Mesenchymal stem cell (in vitro differentiated cells and primary cell): Measurements from ENCODE around the gene LRRC47.

ENCODE experiments used
- DNase-seq: peaks from one replicate; pipeline ENCODE4 v3.0.0-alpha.2; 2013
- H2AFZ ChIP-seq: one replicate; pipeline ENCODE4 v1.6.1; 2013; ENCODE audit warnings: low read depth, mild to moderate bottlenecking, control low read depth, inconsistent platforms, low read length, moderate library complexity
- H2AK5ac ChIP-seq: 2 replicates; pipeline ENCODE4 v1.6.1; 2013; ENCODE audit warnings: low read length, moderate library complexity, mild to moderate bottlenecking, inconsistent platforms; ENCODE audit not compliant: severe bottlenecking
- H2BK120ac ChIP-seq: one replicate; pipeline ENCODE4 v1.6.1; 2013; ENCODE audit warnings: low read depth, mild to moderate bottlenecking, inconsistent platforms, low read length, moderate library complexity
- H2BK12ac ChIP-seq, 2 experiments: one replicate each; pipeline ENCODE4 v1.6.1; 2013; ENCODE audit warnings: inconsistent platforms in 2 of 2, low read length in 2 of 2, mild to moderate bottlenecking in 2 of 2, moderate library complexity in 2 of 2, control low read depth in 1 of 2
- H2BK15ac ChIP-seq: one replicate; pipeline ENCODE4 v1.6.1; 2013; ENCODE audit warnings: mild to moderate bottlenecking, low read depth, inconsistent platforms; ENCODE audit not compliant: poor library complexity, severe bottlenecking
- H2BK5ac ChIP-seq: 2 replicates; pipeline ENCODE4 v1.6.1; 2013; ENCODE audit warnings: low read depth, mild to moderate bottlenecking, low read length, control low read depth, inconsistent platforms; ENCODE audit not compliant: poor library complexity, severe bottlenecking
- H3K14ac ChIP-seq, 2 experiments: one replicate each; pipeline ENCODE4 v1.6.1; 2013; ENCODE audit warnings: inconsistent platforms in 2 of 2, low read length in 2 of 2, control low read depth in 1 of 2, mild to moderate bottlenecking in 1 of 2, moderate library complexity in 1 of 2
- H3K18ac ChIP-seq, 2 experiments: one replicate each; pipeline ENCODE4 v1.6.1; 2013; ENCODE audit warnings: inconsistent platforms in 2 of 2, low read length in 2 of 2, control low read depth in 1 of 2, low read depth in 1 of 2, mild to moderate bottlenecking in 1 of 2
- H3K23ac ChIP-seq, 2 experiments: one replicate each; pipeline ENCODE4 v1.6.1; 2013; ENCODE audit warnings: inconsistent platforms in 2 of 2, low read length in 2 of 2, mild to moderate bottlenecking in 2 of 2, moderate library complexity in 2 of 2, control low read depth in 1 of 2
- H3K27ac ChIP-seq: 2 replicates; pipeline ENCODE4 v1.5.1; 2013; ENCODE audit warnings: mild to moderate bottlenecking, moderate library complexity, low read length, control low read depth, inconsistent platforms; ENCODE audit not compliant: poor library complexity, severe bottlenecking
- H3K27me3 ChIP-seq, 2 experiments: 2 replicates each; pipeline versions ENCODE4 v1.6.1 to v1.7.0; 2013; ENCODE audit warnings: low read length in 2 of 2, mild to moderate bottlenecking in 2 of 2, moderate library complexity in 2 of 2, control low read depth in 1 of 2, inconsistent platforms in 1 of 2; ENCODE audit not compliant: control insufficient read depth in 1 of 2, insufficient read depth in 1 of 2
- H3K36me3 ChIP-seq, 2 experiments: 2 replicates each; pipeline versions ENCODE4 v1.6.1 to v1.7.0; 2013; ENCODE audit warnings: low read length in 2 of 2, control low read depth in 1 of 2, inconsistent platforms in 1 of 2, low read depth in 1 of 2, mild to moderate bottlenecking in 1 of 2; ENCODE audit not compliant: insufficient read depth in 2 of 2, control insufficient read depth in 1 of 2
- H3K4ac ChIP-seq, 2 experiments: one replicate each; pipeline ENCODE4 v1.6.1; 2013; ENCODE audit warnings: inconsistent platforms in 2 of 2, low read length in 2 of 2, mild to moderate bottlenecking in 2 of 2, moderate library complexity in 2 of 2, control low read depth in 1 of 2, low read depth in 1 of 2
- H3K4me1 ChIP-seq: 2 replicates; pipeline ENCODE4 v1.6.1; 2013; ENCODE audit warnings: low read depth, low read length, control low read depth; ENCODE audit not compliant: control insufficient read depth, insufficient read depth
- H3K4me2 ChIP-seq: 2 replicates; pipeline ENCODE4 v1.6.1; 2013; ENCODE audit warnings: low read length, mild to moderate bottlenecking, inconsistent platforms; ENCODE audit not compliant: poor library complexity, severe bottlenecking
- H3K4me3 ChIP-seq, 2 experiments: 2 replicates each; pipeline versions ENCODE4 v1.5.1 to v1.7.0; 2013; ENCODE audit warnings: low read length in 2 of 2, mild to moderate bottlenecking in 2 of 2, control low read depth in 1 of 2, low read depth in 1 of 2; ENCODE audit not compliant: insufficient read depth in 1 of 2
- H3K79me1 ChIP-seq: replicated peaks from 2 replicates; pipeline ENCODE4 v1.6.1; 2013; ENCODE audit warnings: mild to moderate bottlenecking, control low read depth, low read length, inconsistent platforms; ENCODE audit not compliant: poor library complexity, severe bottlenecking
- H3K9ac ChIP-seq: 2 replicates; pipeline ENCODE4 v1.7.0; 2013; ENCODE audit warnings: mild to moderate bottlenecking, low read length, moderate library complexity
- H3K9me3 ChIP-seq: 2 replicates; pipeline ENCODE4 v1.7.0; 2013; ENCODE audit warnings: mild to moderate bottlenecking, low read length; ENCODE audit not compliant: control insufficient read depth
- H4K8ac ChIP-seq: one replicate; pipeline ENCODE4 v1.6.1; 2013; ENCODE audit warnings: inconsistent platforms, mild to moderate bottlenecking, low read length, moderate library complexity
- H4K91ac ChIP-seq: one replicate; pipeline ENCODE4 v1.6.1; 2013; ENCODE audit warnings: mild to moderate bottlenecking, low read length, inconsistent platforms
- WGBS: methylation state at CpG from one replicate; pipeline ENCODE4 v1.1.7; 2013; ENCODE audit warnings: mixed read lengths; 5-methylcytosine and 5-hydroxymethylcytosine counted together

Gene LRRC47

DNA sequence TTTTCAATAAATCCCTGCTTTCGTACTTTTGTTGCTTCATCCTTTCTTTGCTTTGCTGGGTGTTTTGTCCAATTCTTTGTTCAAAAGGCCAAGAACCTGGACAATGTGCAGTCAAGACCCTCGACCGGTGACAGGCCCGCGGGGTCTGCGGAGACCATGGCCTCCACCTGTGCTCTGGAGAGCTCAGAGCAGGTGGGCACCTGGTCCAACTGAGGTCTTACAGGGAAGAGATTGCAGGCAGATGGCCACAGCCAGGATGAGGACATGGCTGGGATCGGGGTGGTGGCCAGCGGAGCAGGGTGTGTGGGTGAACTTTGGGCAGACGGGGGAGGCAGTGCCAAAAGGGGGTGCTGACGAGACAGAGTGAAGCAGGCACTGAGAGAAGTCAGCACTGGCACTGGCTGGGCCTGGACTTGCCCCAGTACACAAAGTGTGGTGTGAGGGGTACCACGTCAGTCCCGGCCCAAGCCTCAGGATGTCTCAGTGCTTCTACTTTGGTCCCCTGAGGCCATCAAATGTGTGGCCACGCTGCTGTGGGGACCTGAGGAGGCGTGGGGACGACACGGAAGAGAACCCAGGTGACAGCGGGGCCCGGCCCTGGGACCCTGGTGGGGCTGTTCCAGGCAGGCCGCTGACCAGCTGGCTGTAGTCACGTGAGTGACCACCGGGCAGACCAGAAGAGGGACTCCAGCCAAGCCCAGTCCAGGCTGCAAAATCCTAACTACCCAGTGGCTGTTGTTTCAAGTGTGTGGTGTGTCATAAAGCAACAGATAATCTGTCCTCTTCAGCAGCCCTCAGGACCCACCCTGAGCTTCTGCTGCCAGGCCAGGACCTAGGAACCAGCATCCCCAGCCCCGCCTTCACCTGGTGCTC lies 54.5 kb downstream of the LRRC47 start:
- H3K36me3 ChIP-seq: peaks cover 42 to 49% of the 10 kb centered on the region in 2 experiments
- peaks cover 15% of the 10 kb centered on the region for H3K79me1 ChIP-seq
- WGBS: 97% methylated on average over 19 of the region's 22 CpGs
- no peak overlapping the region for H2BK15ac ChIP-seq
- no peak overlapping the region for H3K27ac ChIP-seq
- H3K4me2 ChIP-seq: no peak overlapping the region
- H2BK12ac ChIP-seq: no peak overlapping the region
- H3K23ac ChIP-seq: no peak overlapping the region
- H3K9ac ChIP-seq: peak overlapping the region; percentile 21
- no peak overlapping the region for H2BK120ac ChIP-seq
- H2AK5ac ChIP-seq: no peak overlapping the region
- H3K4me1 ChIP-seq: peaks cover 24% of the 10 kb centered on the region
- no peak overlapping the region for H3K4me3 ChIP-seq
- H4K91ac ChIP-seq: no peak overlapping the region
- no peaks in the 10 kb centered on the region for H3K27me3 ChIP-seq
- H3K18ac ChIP-seq: no peak overlapping the region
- H3K9me3 ChIP-seq: no peaks in the 10 kb centered on the region
- no peak overlapping the region for H2BK5ac ChIP-seq
- no peak overlapping the region for H3K4ac ChIP-seq
- no peak overlapping the region for H4K8ac ChIP-seq
- no peak overlapping the region for H3K14ac ChIP-seq
- no peak for DNase-seq
- H2AFZ ChIP-seq: no peak overlapping the region

DNA sequence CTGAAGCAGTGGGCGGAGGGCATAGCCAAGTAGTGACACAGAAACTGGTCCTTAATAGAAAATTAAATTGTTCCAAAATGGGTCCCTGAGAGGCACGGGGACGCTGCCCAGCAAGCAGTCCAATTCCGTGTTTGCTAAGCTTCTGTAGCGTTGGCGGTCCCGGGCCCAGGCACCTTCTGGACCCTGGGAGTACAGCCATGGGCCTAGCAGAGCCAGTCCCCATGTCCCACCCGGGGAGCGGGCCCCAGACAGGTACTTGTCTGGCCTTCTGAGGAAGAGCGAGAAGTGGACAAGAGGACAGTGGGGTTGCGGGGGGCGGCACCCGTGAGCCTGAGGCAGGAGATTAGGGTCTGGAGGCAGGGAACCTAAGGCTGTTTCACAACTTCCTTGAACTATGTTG lies 55.5 kb downstream of the LRRC47 start:
- no peak overlapping the region for H4K91ac ChIP-seq
- H3K27ac ChIP-seq: no peak overlapping the region
- no peaks in the 10 kb centered on the region for H3K9me3 ChIP-seq
- peaks cover 51 to 56% of the 10 kb centered on the region in 2 experiments for H3K36me3 ChIP-seq
- no peak overlapping the region for H3K14ac ChIP-seq
- H3K4me1 ChIP-seq: peaks cover 18% of the 10 kb centered on the region
- no peak overlapping the region for H3K4me2 ChIP-seq
- no peaks in the 10 kb centered on the region for H3K27me3 ChIP-seq
- no peak overlapping the region for H3K23ac ChIP-seq
- no peak overlapping the region for H2AK5ac ChIP-seq
- DNase-seq: no peak
- peaks cover 15% of the 10 kb centered on the region for H3K79me1 ChIP-seq
- no peak overlapping the region for H2BK12ac ChIP-seq
- no peak overlapping the region for H2BK5ac ChIP-seq
- no peak overlapping the region for H3K4ac ChIP-seq
- H3K4me3 ChIP-seq: no peak overlapping the region
- H2BK15ac ChIP-seq: no peak overlapping the region
- 98% methylated on average over 11 of the region's 13 CpGs for WGBS
- H2AFZ ChIP-seq: no peak overlapping the region
- no peak overlapping the region for H4K8ac ChIP-seq
- no peak overlapping the region for H2BK120ac ChIP-seq
- H3K9ac ChIP-seq: no peak overlapping the region
- no peak overlapping the region for H3K18ac ChIP-seq

DNA sequence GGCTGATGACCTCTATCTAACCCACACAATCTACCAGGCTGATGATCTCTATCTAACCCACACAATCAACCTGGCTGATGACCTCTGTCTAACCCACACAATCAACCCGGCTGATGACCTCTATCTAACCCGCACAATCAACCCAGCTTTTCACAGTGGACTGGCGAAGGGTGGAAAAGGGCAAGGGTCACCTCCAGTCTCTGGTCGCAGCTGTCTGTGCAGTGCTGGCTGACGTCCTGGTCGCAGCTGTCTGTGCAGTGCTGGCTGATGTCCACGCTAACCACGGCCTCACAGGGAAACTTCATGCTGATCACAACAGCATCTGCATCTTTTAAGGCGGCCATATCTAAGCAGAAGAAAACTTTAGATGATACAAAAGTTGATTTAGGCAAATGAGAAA lies 56.3 kb downstream of the LRRC47 start:
- no peak overlapping the region for H4K91ac ChIP-seq
- WGBS: 98% methylated on average over 9 of the region's 9 CpGs

DNA sequence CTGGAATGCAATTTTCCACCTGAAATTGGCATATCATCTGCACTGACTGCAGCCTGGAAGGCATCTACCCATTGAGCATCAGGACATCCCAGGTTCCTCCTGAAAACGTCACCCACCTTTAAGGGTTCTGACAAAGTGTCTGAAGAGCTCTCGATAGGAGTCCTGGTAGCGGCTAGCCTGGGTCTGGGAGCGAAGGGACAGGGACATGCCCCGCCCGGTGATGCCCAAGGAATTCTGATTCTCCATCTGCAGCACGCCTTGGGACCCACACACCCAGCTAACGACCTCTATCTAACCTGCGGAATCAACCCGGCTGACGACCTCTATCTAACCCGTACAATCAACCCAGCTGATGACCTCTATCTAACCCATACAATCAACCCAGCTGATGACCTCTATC lies 57.4 kb downstream of the LRRC47 start:
- 97% methylated on average over 12 of the region's 12 CpGs for WGBS
- Histone ChIP-seq H3K27ac (no peak overlapping the region), H3K18ac (no peak overlapping the region), H2AFZ (no peak overlapping the region), H4K8ac (no peak overlapping the region), H3K79me1 (peaks cover 13% of the 10 kb centered on the region), H3K9ac (no peak overlapping the region), H3K36me3 (peaks cover 52 to 68% of the 10 kb centered on the region in 2 experiments), H3K27me3 (no peaks in the 10 kb centered on the region), H3K4me1 (peaks cover 7% of the 10 kb centered on the region), H2AK5ac (no peak overlapping the region), H3K4me2 (no peak overlapping the region), H3K4me3 (no peak overlapping the region), H2BK120ac (no peak overlapping the region), H3K14ac (no peak overlapping the region), H4K91ac (no peak overlapping the region), H3K23ac (no peak overlapping the region), H3K4ac (no peak overlapping the region), H2BK12ac (no peak overlapping the region), H2BK5ac (no peak overlapping the region), H3K9me3 (no peaks in the 10 kb centered on the region), H2BK15ac (no peak overlapping the region)
- DNase-seq: no peak

More for the DNA sequence above, 56.3 kb downstream of the LRRC47 start:
- H3K4me3 ChIP-seq: no peak overlapping the region
- no peak overlapping the region for H4K8ac ChIP-seq
- H3K14ac ChIP-seq: no peak overlapping the region
- H3K36me3 ChIP-seq: peaks cover 52 to 60% of the 10 kb centered on the region in 2 experiments
- H2BK12ac ChIP-seq: no peak overlapping the region
- H3K4me2 ChIP-seq: no peak overlapping the region
- H3K27ac ChIP-seq: no peak overlapping the region
- peaks cover 15% of the 10 kb centered on the region for H3K79me1 ChIP-seq
- no peak overlapping the region for H2BK5ac ChIP-seq
- DNase-seq: no peak
- H3K18ac ChIP-seq: no peak overlapping the region
- H3K27me3 ChIP-seq: no peaks in the 10 kb centered on the region
- H2AK5ac ChIP-seq: no peak overlapping the region
- H2BK15ac ChIP-seq: no peak overlapping the region
- H3K9ac ChIP-seq: no peak overlapping the region
- H2AFZ ChIP-seq: no peak overlapping the region
- no peak overlapping the region for H3K23ac ChIP-seq
- H3K9me3 ChIP-seq: no peaks in the 10 kb centered on the region
- H3K4ac ChIP-seq: no peak overlapping the region
- no peak overlapping the region for H2BK120ac ChIP-seq
- peaks cover 12% of the 10 kb centered on the region for H3K4me1 ChIP-seq
